Adrenal gland (tissue), 12 donors: Measurements from ENCODE around the gene TTC9C. TPM values are rescaled to one million over a fixed set of nuclear protein-coding genes. Genes with fewer than 3 reads are reported as not detected.

Experiments used
- DNase-seq, 7 donors: peaks; one replicate each; pipeline ENCODE4 v3.0.0-alpha.2; 2019 to 2020
- H3K27ac ChIP-seq, 5 donors: fragments of 200-600 bp; sonication (generic) in 4 of 5; 1 replicate in 3 of 5; 2 replicates in 2 of 5; pipeline versions ENCODE4 v1.5.1 to v1.8.0; 2016 to 2020; ENCODE audit warnings: mild to moderate bottlenecking in 1 of 5
- H3K27me3 ChIP-seq: fragments of 200-600 bp; 2 replicates; pipeline ENCODE4 v1.8.0; 2021
- H3K36me3 ChIP-seq, 2 donors: fragments of 200-600 bp; replicated peaks in 1 of 2; 1 replicate in 1 of 2; 2 replicates in 1 of 2; pipeline versions ENCODE4 v1.5.1 to v1.8.0; 2018 to 2022
- H3K4me1 ChIP-seq, 2 donors: fragments of 200-600 bp; replicated peaks in 1 of 2; 1 replicate in 1 of 2; 2 replicates in 1 of 2; pipeline versions ENCODE4 v1.5.1 to v1.8.0; 2018 to 2021
- H3K4me3 ChIP-seq, 4 donors: fragments of 200-600 bp; sonication (generic) in 3 of 4; one replicate each; pipeline ENCODE4 v1.5.1; 2016 to 2018
- H3K9me3 ChIP-seq, 3 donors: fragments of 200-600 bp; sonication (generic) in 1 of 3; replicated peaks in 1 of 3; 1 replicate in 2 of 3; 2 replicates in 1 of 3; pipeline versions ENCODE4 v1.5.1 to v1.8.0; 2016 to 2021
- POLR2A ChIP-seq, 2 donors: fragments of 450-650 bp; IDR thresholded peaks; one replicate each; pipeline ENCODE4 v1.6.1; 2017; ENCODE audit warnings: antibody characterized with exemption in 2 of 2, mild to moderate bottlenecking in 2 of 2, moderate library complexity in 1 of 2
- WGBS, 4 donors: extraction: QIAGEN DNeasy Blood & Tissue Kit in 2 of 4; methylation state at CpG; one replicate each; pipeline versions ENCODE4 v1.1.5 to v1.1.7; 2013 to 2017; 5-methylcytosine and 5-hydroxymethylcytosine counted together
- intact Hi-C, 2 donors: fragments of 100-400 bp; cut with DNase I; formaldehyde crosslinking; loops; one replicate each; pipeline versions ENCODE4 v1.14.1 to v1.15.0; 2022 to 2023
- polyA plus RNA-seq, 3 donors: library from polyadenylated mRNA; stranded (reverse); fragments of 200-250 nt in 2 of 3; fragments of 350-450 nt in 1 of 3; fragmentation: Illumina TruSeq in 1 of 3; extraction: RNeasy Lipid Tissue Mini Kit (QIAGEN cat#74804) in 1 of 3; gene quantifications; one replicate each; pipeline ENCODE4 v1.2.3, GENCODE V29; 2013 to 2014
- total RNA-seq, 9 donors: library from RNA; depleted of rRNA in 4 of 9; stranded (reverse); fragments of >200 nt in 4 of 9; fragments of 120-200 nt in 1 of 9; fragmentation: NEBNext Ultra II Directional in 1 of 9; extraction: Animal tissue kit (Norgen Biotek cat#: 25700) in 1 of 9; gene quantifications; one replicate each; pipeline versions ENCODE4 v1.1.0 to v1.2.4, GENCODE V29; 2013 to 2023
- TF ChIP-seq, protein P1 (sequence below), 6 experiments: fragments of 450-650 bp in 4 of 6; fragments of 200-600 bp in 2 of 6; sonication (generic) in 1 of 6; IDR thresholded peaks; 1 replicate in 5 of 6; 2 replicates in 1 of 6; pipeline versions ENCODE4 v1.5.1 to v1.8.0; 2016 to 2021; ENCODE audit warnings: antibody characterized with exemption in 6 of 6, mild to moderate bottlenecking in 2 of 6, moderate library complexity in 1 of 6
- donor health status: healthy with polysubstance abuse.
- donor health status: Bipolar disorder and iron deficiency.
- donor health status: DM: yes; HTN: yes; CAD: no.
- donor health status: DM: no; HTN: no; CAD: no.
- donor health status: DM: no; HTN: no; CAD: no.
- donor health status: DM: yes; HTN: yes; CAD: no.

Gene TTC9C
- total and polyA plus RNA-seq, 12 donors, result 10.7 to 93.9 (median 28.1) TPM

DNA sequence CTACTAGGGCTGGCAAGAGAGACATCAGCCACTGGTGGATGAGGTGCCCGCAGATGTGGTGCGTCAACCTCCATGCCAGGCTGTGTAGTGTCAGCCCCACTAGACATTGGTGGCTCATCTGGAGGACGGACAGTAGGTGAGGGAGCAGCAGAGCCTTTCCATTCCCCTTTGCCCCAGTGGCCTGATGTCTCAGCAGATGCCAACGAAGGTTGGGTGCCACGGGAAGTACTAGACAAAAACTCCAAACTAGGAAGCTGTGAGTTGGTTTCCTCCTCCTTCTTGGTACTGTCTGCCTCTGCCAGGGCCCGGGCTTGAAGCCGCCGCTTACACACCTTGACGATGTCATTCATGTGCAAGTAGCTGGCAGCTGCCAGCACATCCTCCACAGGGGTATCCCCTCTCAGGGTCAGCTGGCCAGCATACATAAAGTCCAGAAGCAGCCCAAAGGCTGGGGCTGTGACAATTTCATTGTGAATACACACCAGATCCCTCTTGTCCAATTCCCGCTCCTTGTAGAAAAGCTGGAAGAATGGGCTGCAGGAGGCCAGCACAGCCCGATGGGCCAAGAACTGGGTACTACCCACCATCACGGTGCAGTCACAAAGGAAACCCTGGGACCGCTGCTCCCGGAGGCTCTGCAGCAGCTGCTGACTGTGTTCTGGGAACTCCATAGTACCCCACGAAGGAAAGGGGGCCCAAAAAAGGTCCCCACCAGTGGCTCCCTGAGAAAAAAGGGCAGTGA lies 24.9 kb downstream of the TTC9C start:
- H3K9me3 ChIP-seq, result no peaks in the 10 kb centered on the region
- DNase-seq, result peak in 1 of 7 donors; percentile 35
- no peaks in the 10 kb centered on the region for H3K27me3 ChIP-seq
- H3K4me1 ChIP-seq, result peaks cover 5 to 16% of the 10 kb centered on the region in 2 donors
- TF ChIP-seq, protein P1, sequence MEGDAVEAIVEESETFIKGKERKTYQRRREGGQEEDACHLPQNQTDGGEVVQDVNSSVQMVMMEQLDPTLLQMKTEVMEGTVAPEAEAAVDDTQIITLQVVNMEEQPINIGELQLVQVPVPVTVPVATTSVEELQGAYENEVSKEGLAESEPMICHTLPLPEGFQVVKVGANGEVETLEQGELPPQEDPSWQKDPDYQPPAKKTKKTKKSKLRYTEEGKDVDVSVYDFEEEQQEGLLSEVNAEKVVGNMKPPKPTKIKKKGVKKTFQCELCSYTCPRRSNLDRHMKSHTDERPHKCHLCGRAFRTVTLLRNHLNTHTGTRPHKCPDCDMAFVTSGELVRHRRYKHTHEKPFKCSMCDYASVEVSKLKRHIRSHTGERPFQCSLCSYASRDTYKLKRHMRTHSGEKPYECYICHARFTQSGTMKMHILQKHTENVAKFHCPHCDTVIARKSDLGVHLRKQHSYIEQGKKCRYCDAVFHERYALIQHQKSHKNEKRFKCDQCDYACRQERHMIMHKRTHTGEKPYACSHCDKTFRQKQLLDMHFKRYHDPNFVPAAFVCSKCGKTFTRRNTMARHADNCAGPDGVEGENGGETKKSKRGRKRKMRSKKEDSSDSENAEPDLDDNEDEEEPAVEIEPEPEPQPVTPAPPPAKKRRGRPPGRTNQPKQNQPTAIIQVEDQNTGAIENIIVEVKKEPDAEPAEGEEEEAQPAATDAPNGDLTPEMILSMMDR (IDR thresholded peaks at IDR 0.05), result no peak
- H3K27ac ChIP-seq, result peak overlapping the region in 3 of 5 donors; percentile 90 to 97 (median 91)
- peaks cover 0 to 13% of the 10 kb centered on the region in 2 donors for H3K36me3 ChIP-seq
- intact Hi-C loops, result no loop called here
- 81 to 93% (median 83%) methylated on average over 10 to 15 of the region's 15 CpGs for WGBS, 4 donors
- H3K4me3 ChIP-seq, result peak overlapping the region in 2 of 4 donors; percentile 80 to 83

DNA sequence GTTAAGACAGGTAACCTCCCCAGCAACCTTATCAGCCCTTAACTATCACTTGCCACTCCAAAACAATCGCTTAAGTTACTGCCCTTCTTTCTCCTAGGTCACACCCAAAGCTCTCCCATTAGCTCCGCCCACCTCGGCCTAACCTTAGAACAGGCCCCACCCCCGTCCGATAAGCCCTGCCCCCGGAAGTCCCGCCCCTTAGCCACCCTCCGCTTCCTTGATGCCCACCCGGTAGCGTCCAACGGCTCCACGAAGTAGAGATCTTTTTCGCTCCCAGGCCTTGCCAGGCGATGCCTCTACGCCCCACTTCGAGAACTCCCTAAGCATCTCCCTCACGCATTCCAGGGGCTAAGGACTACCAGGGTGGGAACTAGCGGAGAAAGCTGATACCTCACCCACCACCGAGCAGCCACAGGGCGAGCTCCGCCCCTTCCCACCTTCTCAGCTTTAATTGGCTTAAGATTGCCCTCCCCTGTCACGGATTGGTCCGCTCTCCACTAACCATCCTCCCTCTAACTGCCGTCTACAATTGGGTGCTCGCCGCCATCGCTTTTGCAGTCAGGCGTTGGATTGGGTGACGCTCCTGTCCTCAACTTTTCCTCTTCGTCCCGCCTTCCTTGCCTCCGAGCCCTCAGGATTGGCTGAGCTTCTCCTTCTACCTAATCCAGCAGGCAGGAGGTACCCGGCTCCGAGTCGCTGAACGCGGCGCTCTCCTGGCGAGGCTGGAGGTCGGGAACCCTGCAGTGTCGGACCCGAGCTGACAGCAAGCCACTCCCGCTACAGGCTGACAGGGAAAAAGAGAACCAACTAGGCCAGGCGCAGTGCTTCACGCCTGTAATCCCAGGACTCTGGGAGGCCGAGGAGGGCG lies 25.7 kb downstream of the TTC9C start, which contains the start of gene ZBTB3:
Gene ZBTB3 (minus strand): TSS at position 425 of the 868 bp plus-strand sequence. CDS start 496 bp downstream, outside the sequence.
- peak within 1 kb of the TSS in 3 of 4 donors; percentile 68 to 83 (median 80) for H3K4me3 ChIP-seq
- intact Hi-C loops, result no loop called here
- H3K27ac ChIP-seq, result peak within 1 kb of the TSS; percentile 87 to 97 (median 91)
- TF ChIP-seq, protein P1 (IDR thresholded peaks at IDR 0.05), result peak in 3 of 6 experiments; percentile 24 to 43 (median 36)
- peak; percentile 41 to 82 for TF ChIP-seq POLR2A (IDR thresholded peaks at IDR 0.05)
- peak; percentile 96 to 99 (median 99) for DNase-seq
- H3K27me3 ChIP-seq, result no peaks in the 10 kb centered on the region
- 1% methylated on average over 44 to 47 of the region's 47 CpGs for WGBS, 4 donors
- H3K36me3 ChIP-seq, result peaks cover 0 to 11% of the 10 kb centered on the region in 2 donors
- H3K4me1 ChIP-seq, result peaks cover 5 to 16% of the 10 kb centered on the region in 2 donors
- H3K9me3 ChIP-seq, result no peaks in the 10 kb centered on the region

DNA sequence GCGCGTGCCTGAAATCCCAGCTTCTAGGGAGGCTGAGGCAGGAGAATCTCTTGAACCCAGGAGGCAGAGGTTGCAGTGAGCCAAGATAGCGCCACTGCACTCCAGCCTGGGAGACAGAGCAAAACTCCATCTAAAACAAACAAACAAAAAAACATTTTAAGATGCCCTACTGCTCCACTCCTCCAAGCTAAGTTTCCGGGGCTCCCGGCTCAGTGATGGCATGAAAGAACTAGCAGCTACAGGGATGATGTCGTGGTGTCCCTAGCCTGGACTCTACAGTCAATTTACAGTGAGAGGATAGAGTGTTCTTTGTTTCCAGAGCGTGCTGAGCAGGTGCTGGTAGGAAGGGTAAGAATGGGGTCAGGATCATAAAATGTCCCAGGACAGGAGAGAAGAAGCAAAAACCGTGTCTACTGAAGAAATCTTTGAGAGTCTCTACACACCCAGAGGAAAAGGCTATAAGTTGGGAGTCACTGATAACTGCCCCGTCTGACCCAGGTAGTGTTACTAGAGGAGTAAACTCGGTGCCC lies 26.9 kb downstream of the TTC9C start:
- no peak overlapping the region for H3K27ac ChIP-seq
- H3K36me3 ChIP-seq, result peaks cover 0 to 9% of the 10 kb centered on the region in 2 donors
- peaks cover 5 to 16% of the 10 kb centered on the region in 2 donors for H3K4me1 ChIP-seq
- no peaks in the 10 kb centered on the region for H3K27me3 ChIP-seq
- WGBS, 4 donors, result 76 to 83% (median 80%) methylated on average over 10 of the region's 10 CpGs
- TF ChIP-seq, protein P1 (IDR thresholded peaks at IDR 0.05), result no peak
- no peak for TF ChIP-seq POLR2A (IDR thresholded peaks at IDR 0.05)
- no peak overlapping the region for H3K4me3 ChIP-seq
- DNase-seq, result no peak
- H3K9me3 ChIP-seq, result no peaks in the 10 kb centered on the region
- intact Hi-C loops, result no loop called here
